ENCODE results near the gene KCNJ9. TPM values are rescaled to one million over a fixed set of nuclear protein-coding genes. Genes with fewer than 3 reads are reported as not detected.

The KCNJ9 gene
- total RNA-seq (not detected), polyA plus RNA-seq (not detected)

GRCh38 chr1:160081261-160081936 is at the start of gene KCNJ9:
TSS of gene KCNJ9 (plus strand) at chr1:160081538. CDS start at chr1:160084031, 2,493 bp downstream.
- Histone ChIP-seq H3K4me3 (ENCODE audit: low read depth in 1 of 3, low read length in 3 of 3) (no peak within 1 kb of the TSS), H3K9ac (ENCODE audit: low read depth in 1 of 2, low read length in 2 of 2) (no peak within 1 kb of the TSS), H3K27ac (ENCODE audit: low read depth in 1 of 2, low read length in 2 of 2) (no peak within 1 kb of the TSS), H3K4me1 (ENCODE audit: control insufficient read depth in 4 of 4, insufficient read depth in 4 of 4, low read length in 3 of 4) (peaks cover 0 to 9% (median 5%) of the 10 kb centered on the region in 4 donors), H3K27me3 (ENCODE audit: control insufficient read depth in 4 of 4, insufficient read depth in 4 of 4, low read length in 3 of 4) (peaks cover 0 to 8% (median 3%) of the 10 kb centered on the region in 4 donors), H3K9me3 (ENCODE audit: control insufficient read depth in 4 of 4, low read length in 3 of 4) (no peaks in the 10 kb centered on the region), H3K36me3 (ENCODE audit: control insufficient read depth in 4 of 4, insufficient read depth in 3 of 4, low read depth in 1 of 4, low read length in 3 of 4) (no peaks in the 10 kb centered on the region)
- 23% methylated on average over 14 of the region's 14 CpGs for WGBS
- DNase-seq (ENCODE audit: low spot score) = no peak
- TF ChIP-seq REST (IDR thresholded peaks at IDR 0.05) = no peak
- TF ChIP-seq FOXA2 (IDR thresholded peaks at IDR 0.05) = no peak
- no peak for TF ChIP-seq RXRA (IDR thresholded peaks at IDR 0.05)
- TF ChIP-seq, protein P1, sequence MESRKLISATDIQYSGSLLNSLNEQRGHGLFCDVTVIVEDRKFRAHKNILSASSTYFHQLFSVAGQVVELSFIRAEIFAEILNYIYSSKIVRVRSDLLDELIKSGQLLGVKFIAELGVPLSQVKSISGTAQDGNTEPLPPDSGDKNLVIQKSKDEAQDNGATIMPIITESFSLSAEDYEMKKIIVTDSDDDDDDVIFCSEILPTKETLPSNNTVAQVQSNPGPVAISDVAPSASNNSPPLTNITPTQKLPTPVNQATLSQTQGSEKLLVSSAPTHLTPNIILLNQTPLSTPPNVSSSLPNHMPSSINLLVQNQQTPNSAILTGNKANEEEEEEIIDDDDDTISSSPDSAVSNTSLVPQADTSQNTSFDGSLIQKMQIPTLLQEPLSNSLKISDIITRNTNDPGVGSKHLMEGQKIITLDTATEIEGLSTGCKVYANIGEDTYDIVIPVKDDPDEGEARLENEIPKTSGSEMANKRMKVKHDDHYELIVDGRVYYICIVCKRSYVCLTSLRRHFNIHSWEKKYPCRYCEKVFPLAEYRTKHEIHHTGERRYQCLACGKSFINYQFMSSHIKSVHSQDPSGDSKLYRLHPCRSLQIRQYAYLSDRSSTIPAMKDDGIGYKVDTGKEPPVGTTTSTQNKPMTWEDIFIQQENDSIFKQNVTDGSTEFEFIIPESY (IDR thresholded peaks at IDR 0.05) = no peak
- TF ChIP-seq MAX (IDR thresholded peaks at IDR 0.05) = no peak
- no peak for TF ChIP-seq GABPA (IDR thresholded peaks at IDR 0.05 in 1 of 2, conservative IDR thresholded peaks at IDR 0.05 in 1 of 2)
- TF ChIP-seq RAD21 (IDR thresholded peaks at IDR 0.05) = no peak
- no peak for TF ChIP-seq HNF4A (conservative IDR thresholded peaks at IDR 0.05)
- TF ChIP-seq EGR1 (IDR thresholded peaks at IDR 0.05; ENCODE audit: low read depth in 2 of 2) = no peak
- TF ChIP-seq JUND (IDR thresholded peaks at IDR 0.05) = no peak
- TF ChIP-seq, protein P2, sequence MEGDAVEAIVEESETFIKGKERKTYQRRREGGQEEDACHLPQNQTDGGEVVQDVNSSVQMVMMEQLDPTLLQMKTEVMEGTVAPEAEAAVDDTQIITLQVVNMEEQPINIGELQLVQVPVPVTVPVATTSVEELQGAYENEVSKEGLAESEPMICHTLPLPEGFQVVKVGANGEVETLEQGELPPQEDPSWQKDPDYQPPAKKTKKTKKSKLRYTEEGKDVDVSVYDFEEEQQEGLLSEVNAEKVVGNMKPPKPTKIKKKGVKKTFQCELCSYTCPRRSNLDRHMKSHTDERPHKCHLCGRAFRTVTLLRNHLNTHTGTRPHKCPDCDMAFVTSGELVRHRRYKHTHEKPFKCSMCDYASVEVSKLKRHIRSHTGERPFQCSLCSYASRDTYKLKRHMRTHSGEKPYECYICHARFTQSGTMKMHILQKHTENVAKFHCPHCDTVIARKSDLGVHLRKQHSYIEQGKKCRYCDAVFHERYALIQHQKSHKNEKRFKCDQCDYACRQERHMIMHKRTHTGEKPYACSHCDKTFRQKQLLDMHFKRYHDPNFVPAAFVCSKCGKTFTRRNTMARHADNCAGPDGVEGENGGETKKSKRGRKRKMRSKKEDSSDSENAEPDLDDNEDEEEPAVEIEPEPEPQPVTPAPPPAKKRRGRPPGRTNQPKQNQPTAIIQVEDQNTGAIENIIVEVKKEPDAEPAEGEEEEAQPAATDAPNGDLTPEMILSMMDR (IDR thresholded peaks at IDR 0.05; ENCODE audit: low read depth, low read length, missing input control) = no peak
- TF ChIP-seq YY1 (IDR thresholded peaks at IDR 0.05) = no peak
- TF ChIP-seq NR2F2 (IDR thresholded peaks at IDR 0.05) = no peak
- no peak for TF ChIP-seq FOXA1 (IDR thresholded peaks at IDR 0.05)
- no peak for TF ChIP-seq SP1 (IDR thresholded peaks at IDR 0.05)
- no peak for TF ChIP-seq HNF4G (IDR thresholded peaks at IDR 0.05)
- TF ChIP-seq, protein P3, sequence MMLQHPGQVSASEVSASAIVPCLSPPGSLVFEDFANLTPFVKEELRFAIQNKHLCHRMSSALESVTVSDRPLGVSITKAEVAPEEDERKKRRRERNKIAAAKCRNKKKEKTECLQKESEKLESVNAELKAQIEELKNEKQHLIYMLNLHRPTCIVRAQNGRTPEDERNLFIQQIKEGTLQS (IDR thresholded peaks at IDR 0.05) = no peak
- TF ChIP-seq TAF1 (conservative IDR thresholded peaks at IDR 0.05) = no peak

Measured in liver (tissue), 9 donors.